ENCODE results near the gene TDRD12.

- TF ChIP-seq CTCF (IDR thresholded peaks at IDR 0.05) (no peak), SIN3A (IDR thresholded peaks at IDR 0.05; ENCODE audit: borderline replicate concordance, insufficient read depth, low read depth, low read length) (no peak), TCF7L2 (IDR thresholded peaks at IDR 0.05; ENCODE audit: low read depth, low read length) (no peak)
Observed at GRCh38 chr19:32828139-32828538, 108.6 kb downstream of the TDRD12 start.

Data from Panc1 (cell line).